ENCODE measurements around the gene PMVK. TPM values are rescaled to one million over a fixed set of nuclear protein-coding genes. Genes with fewer than 3 reads are reported as not detected.

Gene PMVK
- total and polyA plus RNA-seq, 2 of the 8 experiments (the other 6 are each of a cell fraction or from before 2014, with no cell fraction given): 23.8 to 26.5 TPM

- ChIA-PET POLR2A (ENCODE audit: partially characterized antibody) (interaction anchor here (1.0 to 42.8 kb wide), 5 partner anchors 4 to 52 kb away, joined by 3 to 662 read pairs (median 4); partner anchors contain the start of genes CKS1B, FLAD1, LENEP and PBXIP1), CTCF (ENCODE audit: partially characterized antibody) (interaction anchor here (1.0 to 8.2 kb wide), 6 partner anchors 21 to 97 kb away, joined by 3 to 113 read pairs (median 4); partner anchors contain the start of genes FLAD1 and LENEP)
Measured at GRCh38 chr1:154962795-154963330, 26.3 kb upstream of the PMVK start.

More at GRCh38 chr1:154962795-154963330, 26.3 kb upstream of the PMVK start:
- Histone ChIP-seq H3K79me2 (ENCODE audit: control insufficient read depth in 1 of 2, insufficient read depth in 2 of 2, low read length in 2 of 2) (peaks cover 0 to 24% of the 10 kb centered on the region in 2 experiments; a peak in 3 of 4 replicates), H4K91ac (replicated peaks; ENCODE audit: insufficient read length, low read length) (no peak overlapping the region), H2BK20ac (ENCODE audit: low read length) (no peak overlapping the region), H3K9me3 (ENCODE audit: insufficient read depth in 2 of 2, low read depth in 1 of 2, low read length in 1 of 2) (no peaks in the 10 kb centered on the region), H2BK5ac (ENCODE audit: low read depth, low read length) (no peak overlapping the region), H2BK120ac (replicated peaks; ENCODE audit: low read depth, low read length) (no peak overlapping the region), H3K36me3 (ENCODE audit: control insufficient read depth in 2 of 4, insufficient read depth in 4 of 4, low read length in 3 of 4) (peaks cover 22 to 50% (median 45%) of the 10 kb centered on the region in 4 experiments), H3K4me3 (ENCODE audit: extremely low read depth in 1 of 4, insufficient read depth in 2 of 4, low read depth in 3 of 4, low read length in 4 of 4) (peak overlapping the region in 2 of 4 experiments; percentile 50 to 84; a peak in 2 of 8 replicates), H2AFZ (ENCODE audit: low read length) (no peak overlapping the region), H3K4me2 (ENCODE audit: insufficient read depth in 1 of 2, low read depth in 2 of 2, low read length in 2 of 2) (peak overlapping the region in 1 of 2 experiments; percentile 81; a peak in 3 of 4 replicates), H2AK5ac (ENCODE audit: low read depth, low read length) (no peak overlapping the region), H4K8ac (ENCODE audit: extremely low read depth, insufficient read depth, low read length) (no peak overlapping the region), H2BK12ac (ENCODE audit: low read depth, low read length) (no peak overlapping the region), H3K56ac (replicated peaks; ENCODE audit: insufficient read length, low read depth, low read length) (no peak overlapping the region), H3K23ac (ENCODE audit: insufficient read length) (no peak overlapping the region), H3K18ac (ENCODE audit: extremely low read depth, low read length) (no peak overlapping the region), H3K27me3 (replicated peaks in 1 of 4; ENCODE audit: control insufficient read depth in 3 of 4, extremely low read depth in 1 of 4, insufficient read depth in 3 of 4, low read length in 3 of 4) (no peaks in the 10 kb centered on the region), H3K79me1 (ENCODE audit: low read depth, low read length) (peaks cover 4% of the 10 kb centered on the region), H4K20me1 (replicated peaks in 1 of 2; ENCODE audit: control insufficient read depth in 1 of 2, insufficient read depth in 2 of 2, low read length in 2 of 2) (peaks cover 0 to 6% of the 10 kb centered on the region in 2 experiments), H4K5ac (ENCODE audit: insufficient read length, low read depth, low read length) (no peak overlapping the region), H3K23me2 (ENCODE audit: low read depth, low read length) (no peaks in the 10 kb centered on the region), H2BK15ac (ENCODE audit: low read length) (no peak overlapping the region), H3K14ac (ENCODE audit: insufficient read length) (no peak overlapping the region), H3K9ac (replicated peaks in 1 of 4; ENCODE audit: extremely low read depth in 1 of 4, low read depth in 3 of 4, low read length in 3 of 4) (no peak overlapping the region), H3K4ac (replicated peaks; ENCODE audit: insufficient read length, low read depth, low read length) (no peak overlapping the region), H3K4me1 (replicated peaks in 1 of 4; ENCODE audit: control insufficient read depth in 3 of 4, insufficient read depth in 4 of 4, low read length in 3 of 4) (peaks cover 0 to 4% (median 3%) of the 10 kb centered on the region in 4 experiments; a peak in 6 of 7 replicates), H3K27ac (ENCODE audit: low read depth, low read length) (no peak overlapping the region)
- TF ChIP-seq POLR2AphosphoS5 (IDR thresholded peaks at IDR 0.05; ENCODE audit: low read depth, low read length) (0 out of 2 replicates have a peak, but pooled peaks have one; percentile 31), FOSL1 (IDR thresholded peaks at IDR 0.05; ENCODE audit: insufficient read depth, low read depth, low read length) (no peak), CBX5 (IDR thresholded peaks at IDR 0.05; ENCODE audit: low read depth, low read length) (no peak)
- FAIRE-seq: no peak
- 70% methylated on average over 6 of the region's 6 CpGs; no CpG with 5 or more reads in 1 of the 2 experiments for WGBS, 2 experiments (ENCODE audit: extremely low coverage in 1 of 2, insufficient coverage in 1 of 2, insufficient read length in 1 of 2, insufficient replicate concordance in 2 of 2, low coverage in 1 of 2, low lambda C conversion rate in 2 of 2, missing lambda C conversion rate in 1 of 2)
- no peak for DNase-seq (ENCODE audit: low read depth in 1 of 2, low spot score in 2 of 2)

Data from H1 (cell line).